Natural killer cell treated with Interleukin-12 subunit alpha and Interleukin-12 subunit beta and Interleukin-15 and Interleukin-18, amount 100 ng/mL, for 72 hours (primary cell): ENCODE results near the gene KIF11. TPM values are rescaled to one million over a fixed set of nuclear protein-coding genes. Genes with fewer than 3 reads are reported as not detected.
"Not testable (repeated sequence)": the region's sequence is repeated elsewhere in the genome, so short reads cannot be mapped to it uniquely, and the experiment has no call there.

Source experiments
- ATAC-seq, 2 donors: fragments of 150-1000 bp; cut with Tn5 transposase in 1 of 2; sonication (Bioruptor Pico), chemical (Tn5 transposase) in 1 of 2; 2 replicates each; pipeline ENCODE4 v1.10.0; 2021
- DNase-seq: peaks from one replicate; pipeline ENCODE4 v3.0.0; 2022; ENCODE audit warnings: low spot score
- H3K27ac Mint-ChIP-seq, 2 donors: 1 replicate in 1 of 2; 2 replicates in 1 of 2; pipeline ENCODE4 v1.8.0; 2022; ENCODE audit warnings: mixed read lengths in 2 of 2, mild to moderate bottlenecking in 1 of 2, moderate library complexity in 1 of 2
- H3K27me3 Mint-ChIP-seq, 2 donors: 1 replicate in 1 of 2; 2 replicates in 1 of 2; pipeline ENCODE4 v1.8.0; 2022; ENCODE audit warnings: mixed read lengths in 2 of 2
- H3K36me3 Mint-ChIP-seq: one replicate; pipeline ENCODE4 v1.8.0; 2022; ENCODE audit warnings: mixed read lengths
- H3K4me1 Mint-ChIP-seq, 2 donors: 1 replicate in 1 of 2; 2 replicates in 1 of 2; pipeline ENCODE4 v1.8.0; 2022; ENCODE audit warnings: low read depth in 2 of 2, mixed read lengths in 2 of 2, mild to moderate bottlenecking in 1 of 2
- H3K4me3 Mint-ChIP-seq: one replicate; pipeline ENCODE4 v1.8.0; 2022; ENCODE audit warnings: mixed read lengths
- H3K9me3 Mint-ChIP-seq: 2 replicates; pipeline ENCODE4 v1.8.0; 2022; ENCODE audit warnings: mixed read lengths
- total RNA-seq, 2 donors: library from RNA; stranded (reverse); gene quantifications; one replicate each; pipeline ENCODE4 v1.2.3, GENCODE V29; 2022

Gene KIF11
- total RNA-seq, 2 donors from 2014 or later = 25.6 to 42.2 TPM

DNA sequence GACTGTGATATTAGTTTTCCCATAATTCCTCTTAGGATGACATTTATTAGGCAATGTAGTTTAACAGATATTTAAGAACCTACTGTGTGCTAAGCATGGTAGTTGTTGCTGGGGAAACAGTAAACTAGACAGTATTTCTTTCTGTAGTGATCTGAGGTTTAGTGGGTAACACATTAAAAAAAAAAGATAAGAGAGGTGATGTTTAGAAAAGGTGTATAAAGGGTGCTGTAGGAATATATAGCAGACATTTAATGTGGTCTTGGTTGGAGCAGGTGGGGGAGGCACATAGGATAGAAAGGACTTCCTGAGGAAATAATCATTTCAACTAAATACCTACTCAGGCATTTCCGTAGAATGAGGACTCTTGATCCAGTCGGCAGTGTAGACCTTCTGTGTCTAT, 11.9 kb downstream of the KIF11 start:
- no peak overlapping the region for H3K27ac Mint-ChIP-seq
- DNase-seq = no peak
- no peak overlapping the region for H3K4me3 Mint-ChIP-seq
- H3K9me3 Mint-ChIP-seq = no peaks in the 10 kb centered on the region
- H3K36me3 Mint-ChIP-seq = peaks cover 18% of the 10 kb centered on the region
- no peaks in the 10 kb centered on the region for H3K27me3 Mint-ChIP-seq
- peaks cover 19 to 33% of the 10 kb centered on the region in 2 donors for H3K4me1 Mint-ChIP-seq
- no peak for ATAC-seq

DNA sequence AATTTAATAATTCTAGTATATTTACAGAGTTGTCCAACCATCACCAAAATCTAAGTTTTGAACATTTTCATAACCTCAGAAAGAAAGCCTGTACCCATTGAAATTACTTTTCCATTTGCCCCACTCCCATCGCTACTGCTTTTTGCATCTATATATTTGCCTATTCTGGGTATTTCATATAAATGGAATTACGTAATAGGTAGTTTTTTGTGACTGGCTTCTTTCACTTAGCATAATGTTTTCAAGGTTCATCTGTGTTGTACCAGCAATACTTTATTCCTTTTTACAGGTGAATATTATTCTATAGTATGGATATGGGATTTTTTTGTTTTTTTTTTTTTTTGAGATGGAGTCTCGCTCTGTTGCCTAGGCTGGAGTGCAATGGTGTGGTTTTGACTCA, 22.6 kb downstream of the KIF11 start:
- Mint-ChIP-seq H3K27ac (no peak overlapping the region), H3K36me3 (peaks cover 4% of the 10 kb centered on the region), H3K4me3 (no peak overlapping the region), H3K9me3 (no peaks in the 10 kb centered on the region), H3K4me1 (peaks cover 0 to 5% of the 10 kb centered on the region in 2 donors), H3K27me3 (no peaks in the 10 kb centered on the region)
- DNase-seq = no peak
- ATAC-seq = no peak

- DNase-seq (no peak), ATAC-seq (no peak)
- H3K27me3 Mint-ChIP-seq = no peaks in the 10 kb centered on the region
- H3K4me3 Mint-ChIP-seq = no peak overlapping the region
- H3K27ac Mint-ChIP-seq = no peak overlapping the region
- peaks cover 0 to 5% of the 10 kb centered on the region in 2 donors for H3K4me1 Mint-ChIP-seq
- peaks cover 9% of the 10 kb centered on the region for H3K36me3 Mint-ChIP-seq
- H3K9me3 Mint-ChIP-seq = no peaks in the 10 kb centered on the region
Observed at GRCh38 chr10:92619368-92619767, 26.4 kb downstream of the KIF11 start.

DNA sequence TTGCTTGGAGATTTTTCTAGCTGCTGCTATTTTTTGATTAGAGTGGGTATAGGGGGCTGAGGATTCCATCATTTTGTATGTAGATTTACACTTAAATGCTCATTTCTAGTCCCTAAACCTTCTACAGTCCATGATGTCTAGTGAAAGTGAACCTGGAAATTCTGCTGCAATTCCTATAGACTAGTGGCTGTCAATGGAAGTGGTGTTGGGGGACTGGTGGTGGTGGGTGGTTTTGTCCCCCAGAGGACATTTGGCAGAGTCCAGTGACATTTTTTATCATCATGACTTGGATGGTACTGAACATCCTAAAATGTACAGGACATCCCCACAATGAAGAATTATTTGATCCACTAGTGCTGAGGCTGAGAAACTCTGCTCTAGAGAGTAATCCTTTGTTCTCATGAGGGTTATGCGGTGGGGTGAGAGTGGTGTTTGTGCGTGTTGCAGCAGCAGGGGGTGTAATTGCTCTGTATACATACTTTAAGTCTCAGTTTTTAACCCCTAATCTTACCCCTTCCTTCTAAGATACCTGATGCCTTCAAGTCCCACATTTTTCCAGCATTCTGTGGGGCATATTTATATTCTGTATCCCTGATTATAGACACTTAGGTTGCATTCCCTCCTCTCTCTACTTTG, 35.0 kb downstream of the KIF11 start:
- Mint-ChIP-seq H3K36me3 (peaks cover 18% of the 10 kb centered on the region), H3K9me3 (no peaks in the 10 kb centered on the region), H3K27ac (no peak overlapping the region), H3K4me3 (no peak overlapping the region), H3K27me3 (no peaks in the 10 kb centered on the region), H3K4me1 (no peaks in the 10 kb centered on the region)
- no peak for ATAC-seq
- no peak for DNase-seq

DNA sequence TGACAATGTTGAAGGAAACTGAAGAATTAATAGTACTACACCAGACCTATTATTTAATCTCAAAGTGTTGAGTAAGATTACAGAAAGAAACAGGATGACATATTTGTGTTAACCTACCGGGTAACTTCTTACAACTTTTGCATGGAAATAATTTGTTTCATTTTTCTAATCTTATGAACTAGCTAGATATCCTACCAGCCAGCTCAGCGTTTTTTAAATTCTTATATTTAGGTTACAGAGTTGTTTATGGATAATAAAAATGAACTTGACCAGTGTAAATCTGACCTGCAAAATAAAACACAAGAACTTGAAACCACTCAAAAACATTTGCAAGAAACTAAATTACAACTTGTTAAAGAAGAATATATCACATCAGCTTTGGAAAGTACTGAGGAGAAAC, 37.0 kb downstream of the KIF11 start:
- Mint-ChIP-seq H3K36me3 (peaks cover 11% of the 10 kb centered on the region), H3K9me3 (no peaks in the 10 kb centered on the region), H3K27me3 (no peaks in the 10 kb centered on the region), H3K27ac (no peak overlapping the region), H3K4me3 (no peak overlapping the region), H3K4me1 (no peaks in the 10 kb centered on the region)
- DNase-seq = no peak
- no peak for ATAC-seq

GRCh38 chr10:92638037-92638436, 45.1 kb downstream of the KIF11 start:
- Mint-ChIP-seq H3K36me3 (no peaks in the 10 kb centered on the region), H3K9me3 (no peaks in the 10 kb centered on the region), H3K27me3 (no peaks in the 10 kb centered on the region)

GRCh38 chr10:92640107-92640506, 47.2 kb downstream of the KIF11 start:
- Mint-ChIP-seq H3K9me3 (no peaks in the 10 kb centered on the region), H3K4me1 (peaks cover 4 to 8% of the 10 kb centered on the region in 2 donors), H3K27ac (no peak overlapping the region), H3K36me3 (peaks cover 7% of the 10 kb centered on the region), H3K4me3 (no peak overlapping the region), H3K27me3 (no peaks in the 10 kb centered on the region)
- DNase-seq = no peak
- ATAC-seq = no peak

More at GRCh38 chr10:92638037-92638436, 45.1 kb downstream of the KIF11 start:
- DNase-seq (no peak), ATAC-seq (no peak)
- Mint-ChIP-seq H3K4me1 (no peaks in the 10 kb centered on the region), H3K27ac (no peak overlapping the region), H3K4me3 (no peak overlapping the region)

DNA sequence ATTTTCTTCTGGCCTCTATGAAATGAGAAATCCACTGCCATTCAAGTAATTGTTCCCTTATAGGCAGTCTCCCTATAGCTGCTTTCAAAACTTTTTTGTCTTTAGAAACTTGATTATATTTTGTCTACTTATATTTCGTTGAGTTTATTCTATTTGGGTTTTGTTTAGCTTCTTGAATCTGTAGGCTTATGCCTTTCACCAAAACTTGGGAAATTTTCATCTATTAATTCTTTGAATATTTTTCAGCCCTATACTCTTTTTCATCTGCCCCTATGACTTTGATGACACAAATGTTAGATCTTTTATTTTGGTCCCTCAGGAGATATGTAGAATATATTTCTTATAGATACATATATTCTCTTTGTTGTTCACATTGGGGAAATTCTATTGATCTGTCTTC, 48.6 kb downstream of the KIF11 start:
- no peak overlapping the region for H3K4me3 Mint-ChIP-seq
- peaks cover 4 to 8% of the 10 kb centered on the region in 2 donors for H3K4me1 Mint-ChIP-seq
- H3K27ac Mint-ChIP-seq = no peak overlapping the region
- ATAC-seq (no peak), DNase-seq (no peak)
- H3K9me3 Mint-ChIP-seq = no peaks in the 10 kb centered on the region
- peaks cover 7% of the 10 kb centered on the region for H3K36me3 Mint-ChIP-seq
- H3K27me3 Mint-ChIP-seq = no peaks in the 10 kb centered on the region

DNA sequence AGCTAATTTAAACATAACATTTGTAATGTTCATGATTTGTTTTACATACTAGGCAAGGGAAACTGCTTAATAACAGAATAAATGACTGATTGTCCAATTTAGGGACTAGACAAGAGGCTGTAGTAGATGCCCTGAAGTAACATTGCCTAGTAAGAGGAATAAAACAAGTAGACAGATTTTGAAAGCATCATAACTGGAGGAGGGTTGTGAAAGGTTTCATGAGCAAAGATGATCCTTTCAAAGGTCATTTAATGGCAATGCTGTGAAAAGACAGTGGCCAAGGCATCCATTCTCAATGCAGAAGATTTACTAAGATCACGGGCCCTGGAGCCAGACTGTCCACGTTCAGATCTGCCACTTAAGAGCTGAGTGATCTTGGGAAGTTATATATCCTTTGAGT, 52.0 kb downstream of the KIF11 start:
- no peak overlapping the region for H3K27ac Mint-ChIP-seq
- H3K36me3 Mint-ChIP-seq = peaks cover 7% of the 10 kb centered on the region
- H3K4me1 Mint-ChIP-seq = peaks cover 4 to 8% of the 10 kb centered on the region in 2 donors
- no peak overlapping the region for H3K4me3 Mint-ChIP-seq
- H3K27me3 Mint-ChIP-seq = no peaks in the 10 kb centered on the region
- no peak for ATAC-seq
- DNase-seq = no peak
- no peaks in the 10 kb centered on the region for H3K9me3 Mint-ChIP-seq

- ATAC-seq, DNase-seq, H3K27me3 Mint-ChIP-seq, H3K27ac Mint-ChIP-seq, H3K36me3 Mint-ChIP-seq, H3K9me3 Mint-ChIP-seq, H3K4me3 Mint-ChIP-seq, H3K4me1 Mint-ChIP-seq: not testable (repeated sequence)
Observed at GRCh38 chr10:92650864-92651263, 57.9 kb downstream of the KIF11 start.

GRCh38 chr10:92655426-92655825, 62.5 kb downstream of the KIF11 start:
- no peak overlapping the region for H3K27ac Mint-ChIP-seq
- no peaks in the 10 kb centered on the region for H3K9me3 Mint-ChIP-seq
- H3K27me3 Mint-ChIP-seq = no peaks in the 10 kb centered on the region
- ATAC-seq (no peak), DNase-seq (no peak)
- no peaks in the 10 kb centered on the region for H3K4me1 Mint-ChIP-seq
- no peak overlapping the region for H3K4me3 Mint-ChIP-seq
- peaks cover 6% of the 10 kb centered on the region for H3K36me3 Mint-ChIP-seq

DNA sequence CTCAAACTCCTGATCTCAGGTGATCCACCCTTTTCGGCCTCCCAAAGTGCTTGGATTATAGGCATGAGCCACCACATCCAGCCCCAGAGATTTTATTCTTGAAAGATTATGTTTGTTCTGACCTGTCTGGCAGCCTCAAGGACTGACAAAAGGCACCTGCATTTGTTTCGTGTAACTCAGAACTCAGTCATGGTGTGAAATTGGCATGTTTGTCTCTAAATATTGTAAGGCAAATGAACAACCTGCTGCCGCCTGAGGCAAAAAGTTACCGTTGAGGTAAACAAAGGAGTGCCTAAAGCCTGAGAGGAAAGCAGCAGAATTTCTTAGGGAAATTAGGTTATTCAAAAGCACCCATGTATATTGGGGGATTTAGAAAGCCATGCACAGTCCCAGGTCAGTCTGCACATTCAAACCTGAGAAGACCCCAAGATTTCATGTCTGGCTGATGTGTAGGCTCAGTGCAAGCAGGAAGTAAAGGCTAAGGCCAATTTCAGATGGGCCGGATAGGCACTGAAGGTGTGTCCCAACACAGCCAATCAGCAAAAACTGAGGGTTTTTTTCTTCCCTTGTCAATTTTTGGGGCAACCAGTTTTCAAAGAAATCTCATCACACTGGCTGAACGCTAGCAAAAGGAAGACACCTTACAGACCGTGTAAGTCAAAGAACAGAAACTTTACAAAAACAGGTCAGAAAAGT, 63.5 kb downstream of the KIF11 start:
- H3K9me3 Mint-ChIP-seq = no peaks in the 10 kb centered on the region
- ATAC-seq = no peak
- H3K27me3 Mint-ChIP-seq = no peaks in the 10 kb centered on the region
- no peak overlapping the region for H3K27ac Mint-ChIP-seq
- no peaks in the 10 kb centered on the region for H3K4me1 Mint-ChIP-seq
- H3K36me3 Mint-ChIP-seq = peaks cover 10% of the 10 kb centered on the region
- H3K4me3 Mint-ChIP-seq = no peak overlapping the region
- DNase-seq = no peak

GRCh38 chr10:92657024-92657423, 64.1 kb downstream of the KIF11 start:
- Mint-ChIP-seq H3K27me3 (no peaks in the 10 kb centered on the region), H3K9me3 (no peaks in the 10 kb centered on the region)
- no peak for ATAC-seq

DNA sequence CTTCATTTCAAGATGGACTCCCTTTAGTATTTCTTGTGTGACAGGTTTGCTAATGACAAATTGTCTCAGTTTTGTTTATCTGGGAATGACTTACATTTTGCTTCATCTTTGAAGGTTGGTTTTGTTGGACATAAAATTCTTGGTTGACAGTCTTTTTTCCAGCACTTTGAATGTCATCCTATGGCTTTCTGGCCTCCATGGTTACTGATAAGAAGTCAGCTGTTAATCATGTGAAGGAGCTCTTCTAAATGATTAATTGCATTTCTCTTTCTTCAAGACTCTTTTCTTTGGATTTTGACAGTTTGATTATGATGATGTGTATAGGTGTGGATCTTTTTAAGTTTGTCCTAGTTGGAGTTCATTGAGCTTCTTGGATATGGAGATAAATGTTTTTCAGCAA, 69.9 kb downstream of the KIF11 start:
- Mint-ChIP-seq H3K4me1 (no peaks in the 10 kb centered on the region), H3K27me3 (no peaks in the 10 kb centered on the region), H3K27ac (no peak overlapping the region), H3K36me3 (peaks cover 20% of the 10 kb centered on the region), H3K4me3 (no peak overlapping the region), H3K9me3 (peaks cover 9% of the 10 kb centered on the region)
- DNase-seq (no peak), ATAC-seq (no peak)

More at GRCh38 chr10:92657024-92657423, 64.1 kb downstream of the KIF11 start:
- Mint-ChIP-seq H3K4me1 (no peaks in the 10 kb centered on the region), H3K27ac (no peak overlapping the region), H3K36me3 (peaks cover 11% of the 10 kb centered on the region), H3K4me3 (no peak overlapping the region)
- no peak for DNase-seq
